CD8-positive, alpha-beta memory T cell (primary cell): ENCODE measurements around the gene BBS2. TPM values are rescaled to one million over a fixed set of nuclear protein-coding genes. Genes with fewer than 3 reads are reported as not detected.

Source experiments
- CTCF ChIA-PET: fragments of 350-600 bp; sonication (Branson Sonifier 250); formaldehyde crosslinking; loops from one replicate; lab custom pipeline; 2021; ENCODE audit warnings: antibody characterized with exemption; lab: Charles Lee
- POLR2A ChIA-PET: fragments of 350-600 bp; sonication (Branson Sonifier 250); formaldehyde crosslinking; loops from one replicate; lab custom pipeline; 2021; ENCODE audit warnings: antibody characterized with exemption; lab: Charles Lee
- DNase-seq, 5 donors: peaks; one replicate each; pipeline versions ENCODE4 v3.0.0 to v3.0.0-alpha.2; 2020 to 2022; ENCODE audit warnings: mixed read lengths in 1 of 5
- H3K27ac ChIP-seq: one replicate; pipeline ENCODE4 v1.7.0; 2013; ENCODE audit warnings: low read depth, mild to moderate bottlenecking, low read length, moderate library complexity
- H3K27me3 ChIP-seq: 2 replicates; pipeline ENCODE4 v1.7.0; 2013; ENCODE audit warnings: low read length, mild to moderate bottlenecking; ENCODE audit not compliant: insufficient read depth, poor library complexity, severe bottlenecking
- H3K36me3 ChIP-seq: 2 replicates; pipeline ENCODE4 v1.7.0; 2013; ENCODE audit warnings: mild to moderate bottlenecking, low read length, moderate library complexity; ENCODE audit not compliant: insufficient read depth
- H3K4me1 ChIP-seq: 2 replicates; pipeline ENCODE4 v1.7.0; 2013; ENCODE audit warnings: mild to moderate bottlenecking, low read length, moderate library complexity; ENCODE audit not compliant: insufficient read depth
- H3K4me3 ChIP-seq: 2 replicates; pipeline ENCODE4 v1.7.0; 2013; ENCODE audit warnings: mild to moderate bottlenecking, low read length
- H3K9me3 ChIP-seq: 2 replicates; pipeline ENCODE4 v1.7.0; 2013; ENCODE audit warnings: mild to moderate bottlenecking, low read length
- H3K27ac Mint-ChIP-seq, 8 donors: one replicate each; pipeline ENCODE4 v1.8.0; 2020 to 2021; ENCODE audit warnings: mixed read lengths in 8 of 8, mild to moderate bottlenecking in 6 of 8, inconsistent platforms in 3 of 8, moderate library complexity in 3 of 8
- H3K27me3 Mint-ChIP-seq, 2 donors: one replicate each; pipeline ENCODE4 v1.8.0; 2020 to 2021; ENCODE audit warnings: mixed read lengths in 2 of 2, mild to moderate bottlenecking in 1 of 2, moderate library complexity in 1 of 2
- H3K36me3 Mint-ChIP-seq, 3 donors: one replicate each; pipeline ENCODE4 v1.8.0; 2020 to 2021; ENCODE audit warnings: mixed read lengths in 3 of 3, inconsistent platforms in 1 of 3, mild to moderate bottlenecking in 1 of 3
- H3K4me1 Mint-ChIP-seq, 3 donors: one replicate each; pipeline ENCODE4 v1.8.0; 2020 to 2021; ENCODE audit warnings: mixed read lengths in 3 of 3, inconsistent platforms in 1 of 3, mild to moderate bottlenecking in 1 of 3
- H3K4me3 Mint-ChIP-seq, 7 donors: one replicate each; pipeline ENCODE4 v1.8.0; 2020 to 2021; ENCODE audit warnings: mixed read lengths in 7 of 7, mild to moderate bottlenecking in 6 of 7, moderate library complexity in 4 of 7, inconsistent platforms in 2 of 7
- H3K9me3 Mint-ChIP-seq, 5 donors: one replicate each; pipeline ENCODE4 v1.8.0; 2020 to 2022; ENCODE audit warnings: mixed read lengths in 5 of 5, mild to moderate bottlenecking in 3 of 5, moderate library complexity in 2 of 5, inconsistent platforms in 1 of 5
- polyA plus RNA-seq: library from polyadenylated mRNA; unstranded; fragments of 300-500 nt; fragmentation: Illumina TruSeq; gene quantifications from one replicate; pipeline ENCODE4 v1.2.3, GENCODE V29; 2021
- total RNA-seq, 2 experiments: library from RNA; stranded (reverse); gene quantifications; one replicate each; pipeline ENCODE4 v1.2.3, GENCODE V29; 2021

The BBS2 gene
- total and polyA plus RNA-seq, 3 experiments from 2014 or later, result 16.2 to 37.7 (median 19.1) TPM

DNA sequence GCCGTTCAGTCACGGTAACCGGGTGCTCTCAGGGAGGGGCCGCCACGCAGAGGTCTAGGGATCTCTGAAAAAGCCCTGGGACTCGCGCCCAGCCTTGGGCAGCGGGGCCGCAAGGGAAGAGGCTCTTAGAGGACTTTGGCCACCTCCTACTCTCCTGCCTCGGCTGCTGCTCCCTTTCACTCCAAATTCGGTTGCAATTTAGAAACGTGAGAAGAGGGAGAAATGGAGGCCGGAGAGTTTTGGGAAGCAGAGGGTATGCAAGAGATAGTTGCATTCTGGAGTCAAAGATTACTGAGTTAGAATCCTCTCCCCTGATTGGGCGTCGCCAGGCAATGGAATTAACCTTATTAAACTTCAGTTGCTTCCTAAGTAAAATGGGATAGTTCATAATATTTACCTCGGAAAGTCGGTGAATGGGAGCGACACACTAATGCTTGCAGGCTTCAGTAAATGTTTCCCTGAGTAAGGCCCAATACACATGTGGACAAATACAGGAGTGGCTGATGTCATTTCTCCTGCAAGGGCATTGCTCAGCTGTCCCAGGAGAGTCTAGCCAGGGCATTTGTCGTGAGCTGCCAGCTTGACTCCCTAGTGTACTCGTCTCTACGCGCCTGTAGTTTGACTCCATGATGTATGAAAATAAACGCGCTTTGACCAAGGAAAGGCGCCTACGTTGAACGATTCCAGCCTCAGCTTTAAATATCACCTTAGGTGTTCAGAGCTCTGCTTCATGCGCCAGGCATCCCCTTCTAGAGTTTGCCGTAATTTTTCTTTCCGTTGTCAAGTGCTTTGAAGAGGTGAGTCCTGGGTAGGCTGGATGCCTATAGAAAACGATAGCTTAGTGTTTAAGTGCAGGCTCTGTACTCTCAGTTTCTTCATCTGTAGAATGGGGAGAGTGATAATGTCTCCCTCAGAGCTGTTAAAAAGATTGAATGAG, 67.8 kb downstream of the BBS2 start:
- Histone ChIP-seq H3K36me3 (peaks cover 26% of the 10 kb centered on the region), H3K27me3 (no peaks in the 10 kb centered on the region), H3K9me3 (no peaks in the 10 kb centered on the region), H3K4me3 (peak overlapping the region; percentile 73), H3K4me1 (peaks cover 49% of the 10 kb centered on the region), H3K27ac (peak overlapping the region; percentile 69)
- Mint-ChIP-seq H3K4me1 (peaks cover 60 to 74% (median 72%) of the 10 kb centered on the region in 3 donors), H3K4me3 (peak overlapping the region; percentile 90 to 99 (median 97)), H3K36me3 (peaks cover 8 to 64% (median 18%) of the 10 kb centered on the region in 3 donors), H3K9me3 (no peaks in the 10 kb centered on the region), H3K27ac (peak overlapping the region; percentile 57 to 99 (median 96)), H3K27me3 (no peaks in the 10 kb centered on the region)
- DNase-seq, result no peak
- ChIA-PET POLR2A (interaction anchor here (0.6 to 1.2 kb wide), 4 partner anchors 10 to 480 kb away, joined by 3 to 5 read pairs (median 4); partner anchors contain the start of gene HERPUD1), CTCF (interaction anchor here (1.2 kb wide), 1 partner anchor 14 kb away, joined by 3 read pairs; no protein-coding TSS in a partner anchor)

DNA sequence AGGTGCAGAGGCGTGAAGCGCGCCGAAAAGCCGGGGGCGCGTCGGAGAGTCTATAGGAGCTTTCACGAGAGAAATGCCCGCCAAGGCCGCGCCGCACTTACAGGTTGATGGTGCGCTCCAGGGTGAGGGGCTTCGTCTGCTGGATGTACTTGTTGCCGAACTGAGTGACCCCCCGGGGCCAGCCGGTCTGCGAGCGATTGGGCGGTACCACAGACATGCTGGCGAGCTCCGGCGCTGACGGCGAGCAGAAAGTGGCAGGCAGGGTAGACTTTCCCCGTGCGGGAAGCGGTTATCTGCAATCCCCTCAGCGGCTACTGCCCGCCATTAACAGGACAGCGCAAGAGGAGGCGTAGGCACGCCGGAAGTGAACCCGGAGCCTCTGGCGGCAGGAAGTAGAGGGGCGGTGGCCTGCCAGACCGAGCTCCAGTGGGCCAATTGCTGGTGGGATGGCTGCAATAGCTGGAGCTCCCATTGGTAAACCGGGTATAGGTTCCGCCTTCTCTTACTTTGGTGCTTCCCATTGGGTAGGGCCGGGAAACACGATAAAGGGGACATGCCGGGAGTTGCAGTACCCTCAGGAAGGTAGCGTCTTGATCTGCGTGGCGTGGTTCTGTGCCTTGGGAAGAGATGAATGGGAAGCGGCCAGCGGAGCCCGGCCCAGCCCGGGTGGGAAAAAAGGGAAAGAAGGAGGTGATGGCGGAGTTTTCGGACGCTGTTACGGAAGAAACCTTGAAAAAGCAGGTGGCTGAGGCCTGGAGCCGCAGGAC, 68.7 kb downstream of the BBS2 start, which contains the start of the genes NUDT21 and OGFOD1:
NUDT21 (minus strand) TSS at position 347 of the 767 bp plus-strand sequence; CDS start at position 217, 130 bp downstream.
OGFOD1 (plus strand) TSS at position 569 of the 767 bp plus-strand sequence; CDS start at position 628, 59 bp downstream.
- peaks cover 62 to 75% (median 72%) of the 10 kb centered on the region in 3 donors for H3K4me1 Mint-ChIP-seq
- Histone ChIP-seq H3K27me3 (no peaks in the 10 kb centered on the region), H3K9me3 (no peaks in the 10 kb centered on the region), H3K36me3 (peaks cover 19% of the 10 kb centered on the region), H3K27ac (peak within 1 kb of the TSS; percentile 69), H3K4me1 (peaks cover 50% of the 10 kb centered on the region), H3K4me3 (peak within 1 kb of the TSS; percentile 73)
- H3K4me3 Mint-ChIP-seq, result peak within 1 kb of the TSS; percentile 90 to 99 (median 97)
- ChIA-PET CTCF (interaction anchor here (1.2 kb wide), 1 partner anchor 13 kb away, joined by 3 read pairs; no protein-coding TSS in a partner anchor), POLR2A (interaction anchor here (0.6 to 1.2 kb wide), 4 partner anchors 9 to 481 kb away, joined by 3 to 5 read pairs (median 4); partner anchors contain the start of gene HERPUD1)
- peaks cover 7 to 63% (median 16%) of the 10 kb centered on the region in 3 donors for H3K36me3 Mint-ChIP-seq
- peak within 1 kb of the TSS; percentile 57 to 99 (median 96) for H3K27ac Mint-ChIP-seq
- H3K27me3 Mint-ChIP-seq, result no peaks in the 10 kb centered on the region
- no peaks in the 10 kb centered on the region for H3K9me3 Mint-ChIP-seq
- peak; percentile 87 to 95 (median 93) for DNase-seq

DNA sequence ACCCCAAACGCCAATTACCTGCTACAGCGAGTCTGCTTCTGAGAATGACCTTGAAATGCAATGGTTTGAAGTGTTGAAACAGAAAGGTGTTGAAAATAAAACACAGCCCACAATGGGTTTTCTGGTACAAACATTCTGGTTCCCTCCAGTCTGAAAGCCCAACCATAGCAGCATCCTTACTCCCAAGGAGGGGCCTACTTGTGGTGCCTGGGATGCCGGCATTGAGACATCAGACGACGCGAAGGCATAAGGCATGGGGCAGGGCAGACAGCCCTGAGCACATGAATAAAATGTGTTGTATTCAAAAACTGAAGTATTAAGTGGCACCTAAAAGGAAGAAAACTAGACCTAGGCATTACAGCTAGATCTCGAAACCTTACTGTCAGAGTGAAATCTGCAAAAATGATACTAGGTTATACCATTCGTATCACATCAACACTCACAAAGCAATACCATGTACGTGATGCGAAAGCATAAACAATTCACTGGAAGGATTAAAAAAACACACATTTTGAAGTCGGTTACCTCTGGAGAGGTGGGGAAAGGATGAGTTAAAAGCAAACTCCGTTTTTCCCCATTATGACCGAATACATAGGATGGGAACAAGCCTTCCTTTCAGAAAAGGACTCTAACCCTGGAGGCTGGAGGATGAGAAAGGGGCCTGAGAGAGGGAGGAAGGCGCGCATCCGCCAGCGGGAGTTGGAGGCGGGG, 69.4 kb downstream of the BBS2 start:
- Mint-ChIP-seq H3K36me3 (peaks cover 5 to 63% (median 13%) of the 10 kb centered on the region in 3 donors), H3K27ac (peak overlapping the region; percentile 57 to 99 (median 96)), H3K9me3 (no peaks in the 10 kb centered on the region), H3K4me3 (peak overlapping the region; percentile 90 to 99 (median 97)), H3K4me1 (peaks cover 54 to 73% (median 65%) of the 10 kb centered on the region in 3 donors), H3K27me3 (no peaks in the 10 kb centered on the region)
- peak overlapping the region; percentile 69 for H3K27ac ChIP-seq
- H3K4me1 ChIP-seq, result peaks cover 50% of the 10 kb centered on the region
- ChIA-PET POLR2A (interaction anchor here (1.0 to 1.2 kb wide), 3 partner anchors 8 to 481 kb away, joined by 3 to 5 read pairs (median 4); partner anchors contain the start of gene HERPUD1), CTCF (interaction anchor here (1.2 kb wide), 1 partner anchor 12 kb away, joined by 3 read pairs; no protein-coding TSS in a partner anchor)
- H3K4me3 ChIP-seq, result peak overlapping the region; percentile 73
- peaks cover 12% of the 10 kb centered on the region for H3K36me3 ChIP-seq
- no peak for DNase-seq
- no peaks in the 10 kb centered on the region for H3K9me3 ChIP-seq
- H3K27me3 ChIP-seq, result no peaks in the 10 kb centered on the region

DNA sequence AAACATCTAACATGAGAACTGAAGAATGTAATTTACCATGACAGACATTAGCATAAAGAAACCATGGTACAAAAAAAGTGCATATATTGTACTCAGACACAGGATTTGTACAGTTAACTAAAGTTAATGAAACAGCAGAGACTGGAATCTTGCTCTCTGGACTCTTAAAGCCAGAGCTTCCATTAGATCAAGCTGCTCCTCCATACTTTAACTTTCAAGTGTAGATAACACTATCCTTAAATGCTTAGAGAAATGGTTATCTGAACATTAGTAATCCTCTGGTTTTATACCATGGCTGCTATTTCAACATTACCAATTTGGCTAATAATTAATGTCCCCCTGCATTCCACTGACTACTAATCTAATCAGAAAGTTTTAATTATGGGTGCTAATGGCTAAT, 71.8 kb downstream of the BBS2 start:
- Histone ChIP-seq H3K9me3 (no peaks in the 10 kb centered on the region), H3K36me3 (peaks cover 11% of the 10 kb centered on the region), H3K27me3 (no peaks in the 10 kb centered on the region), H3K4me1 (peaks cover 46% of the 10 kb centered on the region), H3K4me3 (no peak overlapping the region), H3K27ac (no peak overlapping the region)
- Mint-ChIP-seq H3K36me3 (peaks cover 0 to 61% (median 7%) of the 10 kb centered on the region in 3 donors), H3K4me1 (peaks cover 47 to 66% (median 56%) of the 10 kb centered on the region in 3 donors), H3K27ac (peak overlapping the region in 3 of 8 donors; percentile 21 to 73 (median 32)), H3K4me3 (peak overlapping the region in 3 of 7 donors; percentile 2 to 68 (median 21)), H3K9me3 (no peaks in the 10 kb centered on the region), H3K27me3 (no peaks in the 10 kb centered on the region)
- ChIA-PET CTCF (no interaction called here), POLR2A (no interaction called here)
- DNase-seq, result no peak

DNA sequence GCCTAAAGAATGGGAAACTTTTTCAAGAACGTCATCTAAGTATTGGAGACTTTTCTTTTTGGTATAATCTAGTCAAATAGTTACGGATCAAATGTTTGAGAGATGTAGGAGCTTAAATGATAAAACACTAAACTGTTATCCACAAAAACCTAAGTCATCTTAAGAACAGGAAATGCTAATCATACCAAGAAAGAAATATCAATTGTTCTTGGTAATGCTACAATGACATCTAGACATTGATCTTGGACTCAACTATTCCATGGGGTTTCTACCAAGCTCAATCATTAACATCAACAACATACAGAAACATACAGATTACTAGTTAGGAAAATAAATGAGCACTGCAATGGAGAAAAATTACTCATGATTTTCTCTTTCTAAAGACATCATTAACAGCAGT, 72.5 kb downstream of the BBS2 start:
- Mint-ChIP-seq H3K27ac (peak overlapping the region in 2 of 8 donors; percentile 17), H3K36me3 (peaks cover 0 to 63% (median 9%) of the 10 kb centered on the region in 3 donors), H3K4me3 (peak overlapping the region in 2 of 7 donors; percentile 19 to 31)

DNA sequence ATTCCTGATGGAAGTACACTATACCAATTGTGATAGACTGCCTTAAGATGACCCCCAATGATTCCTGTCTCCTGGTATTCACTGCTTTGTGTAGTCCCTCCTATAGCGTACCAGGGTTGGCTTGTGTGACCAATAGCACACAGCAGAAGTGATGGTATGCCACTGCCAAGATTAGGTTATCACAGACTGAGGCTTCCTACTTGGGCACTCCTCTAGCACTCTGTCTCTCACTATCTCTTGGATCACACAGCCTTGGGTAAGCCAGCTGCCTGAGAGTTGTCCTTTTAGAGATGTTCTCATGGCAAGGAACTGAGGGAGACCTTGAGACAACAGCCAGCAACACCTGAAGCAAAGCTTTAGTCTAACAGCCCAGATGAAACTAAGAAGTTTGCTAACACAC, 81.8 kb downstream of the BBS2 start:
- Mint-ChIP-seq H3K36me3 (peaks cover 0 to 79% (median 30%) of the 10 kb centered on the region in 3 donors), H3K27ac (peak overlapping the region in 1 of 8 donors; percentile 28), H3K27me3 (no peaks in the 10 kb centered on the region), H3K4me1 (peaks cover 5 to 17% (median 13%) of the 10 kb centered on the region in 3 donors), H3K9me3 (no peaks in the 10 kb centered on the region), H3K4me3 (no peak overlapping the region)
- no peaks in the 10 kb centered on the region for H3K4me1 ChIP-seq
- peaks cover 45% of the 10 kb centered on the region for H3K36me3 ChIP-seq
- no peaks in the 10 kb centered on the region for H3K27me3 ChIP-seq
- no peak overlapping the region for H3K4me3 ChIP-seq
- H3K9me3 ChIP-seq, result no peaks in the 10 kb centered on the region
- ChIA-PET POLR2A (no interaction called here), CTCF (interaction anchor here (1.0 kb wide), 1 partner anchor 13 kb away, joined by 3 read pairs; the partner anchor contains the start of genes NUDT21 and OGFOD1)
- no peak for DNase-seq
- H3K27ac ChIP-seq, result no peak overlapping the region

More for the DNA sequence above, 72.5 kb downstream of the BBS2 start:
- DNase-seq, result no peak
- Histone ChIP-seq H3K9me3 (no peaks in the 10 kb centered on the region), H3K27me3 (no peaks in the 10 kb centered on the region), H3K27ac (no peak overlapping the region), H3K36me3 (peaks cover 15% of the 10 kb centered on the region), H3K4me1 (peaks cover 39% of the 10 kb centered on the region), H3K4me3 (no peak overlapping the region)
- Mint-ChIP-seq H3K9me3 (no peaks in the 10 kb centered on the region), H3K4me1 (peaks cover 39 to 63% (median 50%) of the 10 kb centered on the region in 3 donors), H3K27me3 (no peaks in the 10 kb centered on the region)
- ChIA-PET POLR2A (interaction anchor here (0.6 kb wide), 1 partner anchor 36 kb away, joined by 4 read pairs; no protein-coding TSS in a partner anchor), CTCF (no interaction called here)

DNA sequence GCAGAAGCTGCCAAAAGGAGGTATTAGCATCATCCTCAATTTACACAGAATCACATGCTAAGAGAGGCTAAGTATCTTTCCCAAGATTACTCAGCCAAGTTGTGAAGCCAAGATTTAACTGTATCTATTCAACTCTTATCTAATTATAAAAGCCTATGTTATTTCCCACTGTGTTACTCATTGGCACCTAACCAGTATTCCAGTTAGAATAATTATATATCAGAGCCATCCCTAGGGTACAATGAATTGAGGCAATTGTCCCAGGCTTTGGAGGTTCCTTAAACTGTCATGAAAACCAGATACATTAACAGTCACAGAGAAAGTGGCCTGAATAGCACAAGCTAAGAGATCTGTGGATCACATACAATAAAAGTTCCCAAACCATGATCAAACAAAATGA, 83.6 kb downstream of the BBS2 start:
- Mint-ChIP-seq H3K9me3 (no peaks in the 10 kb centered on the region), H3K27ac (peak overlapping the region in 1 of 8 donors; percentile 69), H3K4me3 (no peak overlapping the region), H3K4me1 (peaks cover 2 to 9% (median 5%) of the 10 kb centered on the region in 3 donors), H3K36me3 (peaks cover 0 to 77% (median 36%) of the 10 kb centered on the region in 3 donors), H3K27me3 (no peaks in the 10 kb centered on the region)
- Histone ChIP-seq H3K4me1 (no peaks in the 10 kb centered on the region), H3K9me3 (no peaks in the 10 kb centered on the region), H3K4me3 (no peak overlapping the region), H3K27me3 (no peaks in the 10 kb centered on the region), H3K27ac (no peak overlapping the region), H3K36me3 (peaks cover 44% of the 10 kb centered on the region)
- DNase-seq, result no peak
- ChIA-PET POLR2A (no interaction called here), CTCF (no interaction called here)
